Neural crest cell (in vitro differentiated cells): Measurements from ENCODE around the gene ZNF385A. TPM values are rescaled to one million over a fixed set of nuclear protein-coding genes. Genes with fewer than 3 reads are reported as not detected.
A peak's percentile ranks its signal among the peaks of the same experiment; 100 is the strongest.

Experiments used
- DNase-seq: peaks from one replicate; pipeline ENCODE4 v3.0.0; 2021; ENCODE audit warnings: low read depth, mixed read lengths, low spot score
- H3K27ac Mint-ChIP-seq: one replicate; pipeline ENCODE4 v1.8.0; 2021; ENCODE audit warnings: mild to moderate bottlenecking, mixed read lengths; ENCODE audit not compliant: unreplicated experiment
- H3K27me3 Mint-ChIP-seq: 2 replicates; pipeline ENCODE4 v1.8.0; 2021; ENCODE audit warnings: low read depth, mild to moderate bottlenecking, mixed read lengths
- H3K36me3 Mint-ChIP-seq: 2 replicates; pipeline ENCODE4 v1.8.0; 2021; ENCODE audit warnings: low read depth, mild to moderate bottlenecking, mixed read lengths
- H3K4me1 Mint-ChIP-seq: 2 replicates; pipeline ENCODE4 v1.8.0; 2021; ENCODE audit warnings: mixed read lengths
- H3K4me3 Mint-ChIP-seq: one replicate; pipeline ENCODE4 v1.8.0; 2021; ENCODE audit warnings: mild to moderate bottlenecking, mixed read lengths
- H3K9me3 Mint-ChIP-seq: 2 replicates; pipeline ENCODE4 v1.8.0; 2021; ENCODE audit warnings: mixed read lengths
- long read RNA-seq: library from polyadenylated mRNA; unstranded; transcript quantifications from one replicate; pipeline ENCODE4 v2.0.0, GENCODE V29; 2020
- total RNA-seq: library from RNA; stranded (reverse); gene quantifications from 2 replicates; pipeline ENCODE4 v1.2.1, GENCODE V29; 2021
- TF ChIP-seq, protein P1 (sequence below): fragments of 200-600 bp; sonication (generic); conservative IDR thresholded peaks from 2 replicates; pipeline ENCODE4 v1.5.0; 2021; ENCODE audit warnings: antibody characterized with exemption, mild to moderate bottlenecking

ZNF385A gene, protein sequence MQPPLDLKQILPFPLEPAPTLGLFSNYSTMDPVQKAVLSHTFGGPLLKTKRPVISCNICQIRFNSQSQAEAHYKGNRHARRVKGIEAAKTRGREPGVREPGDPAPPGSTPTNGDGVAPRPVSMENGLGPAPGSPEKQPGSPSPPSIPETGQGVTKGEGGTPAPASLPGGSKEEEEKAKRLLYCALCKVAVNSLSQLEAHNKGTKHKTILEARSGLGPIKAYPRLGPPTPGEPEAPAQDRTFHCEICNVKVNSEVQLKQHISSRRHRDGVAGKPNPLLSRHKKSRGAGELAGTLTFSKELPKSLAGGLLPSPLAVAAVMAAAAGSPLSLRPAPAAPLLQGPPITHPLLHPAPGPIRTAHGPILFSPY
- 20.3 and 20.8 TPM in 2 replicates for total RNA-seq
- long read RNA-seq = 0 reads

DNA sequence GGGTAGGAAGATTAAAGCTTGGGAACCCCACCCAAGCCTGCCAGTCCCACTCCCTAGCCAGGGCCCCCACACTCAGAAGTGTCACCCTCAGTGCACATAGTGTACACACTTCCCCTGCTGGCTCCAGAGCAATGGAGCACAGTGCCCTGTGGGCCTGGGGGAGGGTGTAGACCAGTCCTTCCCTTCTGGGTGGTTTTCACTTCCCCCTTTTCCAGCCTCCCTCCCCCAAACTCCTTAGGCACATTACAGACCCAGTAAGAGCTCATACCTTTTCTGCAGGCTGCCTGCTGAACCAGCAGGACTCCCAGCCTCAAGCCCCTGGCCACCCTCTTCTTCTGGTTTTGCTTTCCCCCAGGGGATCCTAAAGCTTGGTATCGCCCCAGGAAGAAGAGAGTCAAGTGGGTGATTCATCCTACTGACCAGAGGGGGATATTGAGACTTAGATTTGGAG, at the start of gene ZNF385A:
Gene ZNF385A, minus strand, starts transcription at position 143 of the 451 bp plus-strand sequence. CDS start 219 bp downstream, outside the sequence.
- Mint-ChIP-seq H3K27ac (peak within 1 kb of the TSS; percentile 61), H3K4me1 (peaks cover 39% of the 10 kb centered on the region), H3K36me3 (no peaks in the 10 kb centered on the region), H3K9me3 (no peaks in the 10 kb centered on the region), H3K4me3 (peak within 1 kb of the TSS; percentile 28), H3K27me3 (no peaks in the 10 kb centered on the region)
- DNase-seq = no peak
- TF ChIP-seq, protein P1, sequence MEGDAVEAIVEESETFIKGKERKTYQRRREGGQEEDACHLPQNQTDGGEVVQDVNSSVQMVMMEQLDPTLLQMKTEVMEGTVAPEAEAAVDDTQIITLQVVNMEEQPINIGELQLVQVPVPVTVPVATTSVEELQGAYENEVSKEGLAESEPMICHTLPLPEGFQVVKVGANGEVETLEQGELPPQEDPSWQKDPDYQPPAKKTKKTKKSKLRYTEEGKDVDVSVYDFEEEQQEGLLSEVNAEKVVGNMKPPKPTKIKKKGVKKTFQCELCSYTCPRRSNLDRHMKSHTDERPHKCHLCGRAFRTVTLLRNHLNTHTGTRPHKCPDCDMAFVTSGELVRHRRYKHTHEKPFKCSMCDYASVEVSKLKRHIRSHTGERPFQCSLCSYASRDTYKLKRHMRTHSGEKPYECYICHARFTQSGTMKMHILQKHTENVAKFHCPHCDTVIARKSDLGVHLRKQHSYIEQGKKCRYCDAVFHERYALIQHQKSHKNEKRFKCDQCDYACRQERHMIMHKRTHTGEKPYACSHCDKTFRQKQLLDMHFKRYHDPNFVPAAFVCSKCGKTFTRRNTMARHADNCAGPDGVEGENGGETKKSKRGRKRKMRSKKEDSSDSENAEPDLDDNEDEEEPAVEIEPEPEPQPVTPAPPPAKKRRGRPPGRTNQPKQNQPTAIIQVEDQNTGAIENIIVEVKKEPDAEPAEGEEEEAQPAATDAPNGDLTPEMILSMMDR = no peak

DNA sequence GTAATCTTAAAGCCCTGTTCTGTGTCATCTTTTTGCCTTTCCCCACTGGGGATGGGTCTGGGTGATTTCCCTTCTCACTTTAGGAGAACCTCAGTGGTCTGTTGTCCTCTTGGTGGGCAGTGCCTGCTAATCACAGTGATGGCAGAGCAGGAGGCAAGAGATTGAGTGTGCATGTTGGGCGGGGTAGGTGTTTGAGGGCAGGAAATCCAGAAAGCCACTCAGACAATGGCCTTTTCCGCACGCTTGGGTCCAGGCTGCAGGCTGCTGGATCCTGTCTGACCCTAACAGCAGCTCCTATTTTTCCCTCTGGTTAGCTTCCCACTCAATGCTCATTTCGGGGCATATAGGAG, 48.3 kb upstream of the ZNF385A start:
- H3K4me1 Mint-ChIP-seq = no peaks in the 10 kb centered on the region
- TF ChIP-seq, protein P1 = no peak
- H3K4me3 Mint-ChIP-seq = no peak overlapping the region
- no peak for DNase-seq
- peaks cover 22% of the 10 kb centered on the region for H3K27me3 Mint-ChIP-seq
- no peaks in the 10 kb centered on the region for H3K36me3 Mint-ChIP-seq
- no peaks in the 10 kb centered on the region for H3K9me3 Mint-ChIP-seq
- no peak overlapping the region for H3K27ac Mint-ChIP-seq

DNA sequence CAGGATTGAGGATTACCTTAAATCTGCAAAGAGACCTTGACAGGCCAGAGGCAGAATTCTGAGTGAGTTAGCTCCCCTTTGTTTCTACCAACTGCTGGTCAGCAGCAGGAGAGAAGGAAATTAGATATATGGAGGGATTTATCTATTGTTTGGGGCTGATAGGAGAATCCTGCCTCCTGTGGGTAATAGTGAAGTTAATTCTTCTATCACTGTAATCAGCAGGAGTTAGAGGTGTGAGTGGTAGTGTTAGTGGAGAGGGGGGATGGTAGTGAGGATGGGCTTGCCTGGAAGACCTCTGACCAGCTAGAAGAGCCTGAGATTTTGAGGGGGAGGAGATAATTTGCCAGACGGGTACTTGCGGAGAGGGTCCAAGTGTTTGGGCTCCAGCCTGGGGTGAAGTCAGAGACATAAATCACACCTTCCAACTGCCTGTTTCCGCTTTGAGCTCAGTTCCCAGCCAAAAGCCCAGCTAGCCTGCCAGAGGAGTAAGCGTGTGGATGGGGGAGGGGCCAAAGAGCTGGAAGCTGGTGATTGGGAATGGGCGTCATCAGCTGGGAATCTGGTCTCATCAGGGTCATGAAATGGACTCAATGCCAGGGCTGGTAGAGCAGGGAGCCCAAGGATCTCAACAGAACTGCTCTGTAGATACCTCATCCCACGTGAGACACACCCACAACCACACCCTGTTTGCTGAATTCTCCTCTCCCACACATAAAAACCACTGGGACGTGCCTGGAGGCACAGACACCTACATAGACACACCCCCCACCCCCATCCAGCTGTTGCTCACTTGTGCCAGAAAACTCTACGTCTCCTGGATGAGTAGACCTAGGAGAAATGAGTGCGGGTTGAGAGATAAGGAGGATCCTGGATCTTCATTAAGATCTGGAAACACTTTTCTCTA, 47.6 kb upstream of the ZNF385A start:
- Mint-ChIP-seq H3K4me3 (no peak overlapping the region), H3K27ac (no peak overlapping the region), H3K27me3 (peaks cover 25% of the 10 kb centered on the region), H3K9me3 (no peaks in the 10 kb centered on the region), H3K4me1 (no peaks in the 10 kb centered on the region), H3K36me3 (no peaks in the 10 kb centered on the region)
- DNase-seq = no peak
- TF ChIP-seq, protein P1 = no peak

DNA sequence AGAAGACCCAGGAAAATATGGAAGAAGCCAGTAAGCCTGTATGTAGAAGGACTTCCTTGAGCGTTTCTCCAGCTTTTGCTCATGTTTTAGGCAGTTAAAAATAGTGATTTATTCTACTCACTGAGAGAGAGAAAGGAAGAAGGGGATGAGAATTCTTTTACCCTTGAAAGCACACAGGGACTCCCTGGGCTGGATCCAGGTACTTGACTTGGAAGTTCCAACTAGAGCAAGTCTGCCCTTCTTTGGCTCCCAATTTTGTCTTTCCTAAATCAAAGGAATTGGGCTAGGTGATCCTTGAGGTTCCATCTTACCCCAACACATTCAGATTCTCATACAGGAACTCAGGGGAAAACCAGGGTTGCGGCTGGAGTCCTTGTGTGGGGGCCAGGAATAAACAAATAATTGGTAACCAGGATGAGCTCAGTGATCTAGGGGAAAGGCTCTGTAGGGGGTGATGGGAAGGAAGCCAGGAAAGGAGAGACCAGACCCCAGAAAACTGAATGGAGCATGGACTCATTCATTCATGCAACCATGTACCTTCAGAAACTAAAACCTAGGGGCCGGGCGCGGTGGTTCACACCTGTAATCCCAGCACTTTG, 46.0 kb upstream of the ZNF385A start:
- TF ChIP-seq, protein P1 = no peak
- Mint-ChIP-seq H3K36me3 (no peaks in the 10 kb centered on the region), H3K9me3 (no peaks in the 10 kb centered on the region), H3K27ac (peak overlapping the region; percentile 57), H3K4me3 (no peak overlapping the region), H3K4me1 (no peaks in the 10 kb centered on the region), H3K27me3 (peaks cover 35% of the 10 kb centered on the region)
- DNase-seq = no peak

DNA sequence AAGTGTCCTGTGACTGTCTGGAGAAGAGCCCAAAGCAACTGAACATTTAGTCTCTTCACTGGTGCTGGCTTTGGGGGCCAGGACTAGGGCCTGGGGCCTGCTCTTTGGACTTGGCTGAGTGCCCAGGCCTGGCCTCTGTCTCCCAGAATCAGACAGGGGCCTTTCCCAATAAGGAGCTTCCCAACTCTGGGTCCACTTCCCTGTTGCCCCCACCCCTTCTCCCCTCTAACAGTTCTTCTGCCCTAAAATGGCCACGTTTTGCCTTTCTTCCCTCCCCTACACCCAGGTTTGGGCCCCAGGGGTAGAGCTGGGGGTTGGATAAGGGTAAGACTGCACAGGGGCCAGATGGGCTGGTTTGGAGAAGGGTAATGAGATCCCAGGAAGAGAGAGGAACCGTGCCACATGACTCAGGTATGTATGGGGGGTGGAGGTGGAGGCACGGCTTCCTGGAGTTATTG, 44.5 kb upstream of the ZNF385A start:
- peaks cover 45% of the 10 kb centered on the region for H3K27me3 Mint-ChIP-seq
- no peaks in the 10 kb centered on the region for H3K9me3 Mint-ChIP-seq
- H3K36me3 Mint-ChIP-seq = no peaks in the 10 kb centered on the region
- no peak for DNase-seq
- no peak overlapping the region for H3K4me3 Mint-ChIP-seq
- H3K4me1 Mint-ChIP-seq = no peaks in the 10 kb centered on the region
- TF ChIP-seq, protein P1 = no peak
- no peak overlapping the region for H3K27ac Mint-ChIP-seq
